CD4-positive, alpha-beta T cell treated with Interleukin-10 for 1 hour (primary cell): ENCODE measurements around the gene TLCD3B.
"Not testable (repeated sequence)": the region's sequence is repeated elsewhere in the genome, so short reads cannot be mapped to it uniquely, and the experiment has no call there.

Experiments used
- DNase-seq: peaks from one replicate; pipeline ENCODE4 v3.0.0-alpha.2; 2020

TLCD3B gene

GRCh38 chr16:30025156-30025555, 5.9 kb downstream of the TLCD3B start:
- DNase-seq = no peak

- DNase-seq = no peak
Measured at GRCh38 chr16:30024451-30024850, 6.6 kb downstream of the TLCD3B start.

GRCh38 chr16:30023586-30023985, 7.5 kb downstream of the TLCD3B start:
- no peak for DNase-seq

DNA sequence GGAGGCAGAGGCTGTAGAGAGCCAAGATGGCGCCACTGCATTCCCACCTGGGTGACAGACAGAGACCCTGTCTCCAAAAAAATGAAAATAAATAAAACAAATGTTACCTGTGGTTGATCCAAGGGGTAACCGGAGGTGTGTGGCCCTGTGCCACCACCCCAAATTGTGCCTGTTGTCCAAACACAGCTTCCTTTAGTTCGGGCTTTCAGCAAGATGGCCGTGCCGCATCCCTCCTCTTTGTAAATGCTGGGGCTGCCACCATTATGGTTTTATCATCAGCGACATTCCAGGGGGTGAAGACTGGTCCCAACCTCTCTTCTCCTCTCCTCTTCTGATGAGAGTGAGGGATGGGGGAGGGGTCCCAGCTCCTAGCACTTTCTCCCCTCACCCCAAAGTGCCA, 8.2 kb downstream of the TLCD3B start, which contains the start of gene C16orf92:
Gene C16orf92 (plus strand): TSS at position 312 of the 400 bp plus-strand sequence. CDS start 143 bp downstream, outside the sequence.
- DNase-seq = no peak

DNA sequence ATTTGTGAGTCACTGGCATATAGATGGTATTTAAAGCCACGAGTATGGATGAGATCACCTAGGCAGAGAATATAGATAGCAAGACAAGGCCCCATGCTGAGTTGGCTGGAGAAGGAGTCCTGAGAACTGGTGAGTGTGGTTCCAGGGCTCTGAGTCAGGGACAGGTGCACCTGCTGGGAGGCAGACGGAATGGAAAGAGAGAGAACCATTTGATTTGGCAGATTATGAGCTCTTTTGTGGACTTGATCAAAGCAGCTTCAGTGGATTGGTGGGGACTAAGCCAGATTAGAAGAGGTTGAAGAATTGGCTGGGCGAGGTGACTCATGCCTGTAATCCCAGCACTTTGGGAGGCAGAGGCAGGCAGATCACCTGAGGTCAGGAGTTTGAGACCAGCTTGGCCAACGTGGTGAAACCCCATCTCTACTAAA, 12.3 kb downstream of the TLCD3B start:
- no peak for DNase-seq

- DNase-seq = not testable (repeated sequence)
Measured at GRCh38 chr16:30017937-30018336, 13.1 kb downstream of the TLCD3B start.

GRCh38 chr16:30017277-30017656, 13.8 kb downstream of the TLCD3B start:
- DNase-seq = no peak

GRCh38 chr16:30016555-30017276, 14.4 kb downstream of the TLCD3B start:
- no peak for DNase-seq

- DNase-seq = not testable (repeated sequence)
Measured at GRCh38 chr16:30015450-30015849, 15.6 kb downstream of the TLCD3B start.

- DNase-seq = not testable (repeated sequence)
Measured at GRCh38 chr16:30012598-30012997, 18.5 kb downstream of the TLCD3B start.

GRCh38 chr16:30011714-30012504, 19.2 kb downstream of the TLCD3B start:
- no peak for DNase-seq

DNA sequence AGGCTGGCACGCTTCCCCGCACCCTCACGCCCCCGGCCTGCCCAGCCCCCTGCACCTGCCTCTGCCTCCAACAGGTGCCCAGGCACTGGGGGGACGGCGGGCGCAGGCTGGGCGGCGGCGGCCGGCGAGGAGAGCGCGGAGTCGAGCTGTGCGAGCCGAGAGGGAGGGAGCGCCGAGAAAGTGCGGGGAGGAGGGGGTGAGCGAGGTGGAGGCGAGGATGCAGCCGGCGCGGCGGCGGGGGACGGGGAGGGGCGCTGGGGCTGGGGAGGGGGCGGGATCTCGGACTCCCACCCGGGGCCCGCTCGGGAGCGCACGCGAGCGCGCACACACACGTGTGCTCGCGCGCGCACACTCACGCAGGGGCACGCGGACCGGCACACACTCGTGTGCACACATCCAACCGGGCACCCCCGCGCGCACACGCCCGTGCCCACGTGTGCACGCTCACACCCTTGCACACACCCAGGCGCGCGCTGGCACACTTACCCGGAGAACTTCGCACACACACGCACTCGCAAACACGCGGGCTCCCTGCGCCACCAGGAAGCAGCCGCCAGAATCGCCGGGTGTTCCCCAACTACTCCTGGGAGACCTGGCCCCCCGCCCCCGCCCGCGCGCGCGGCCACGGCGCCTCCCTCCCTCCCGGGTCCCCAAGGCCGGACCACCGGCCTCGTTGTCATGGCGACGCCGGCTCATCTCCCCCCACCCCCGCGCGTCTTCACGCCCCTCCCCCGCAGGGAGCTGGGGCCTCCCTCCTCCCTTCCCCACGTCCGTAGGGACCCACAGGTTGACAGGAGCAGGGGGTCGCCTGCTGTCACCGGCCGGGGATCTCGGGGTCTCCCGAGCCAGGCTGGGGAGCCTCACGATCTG, 20.0 kb downstream of the TLCD3B start, which contains the start of gene DOC2A:
Gene DOC2A (minus strand): TSS at position 184 of the 870 bp plus-strand sequence. CDS start 805 bp downstream, outside the sequence.
- DNase-seq = peak; percentile 24

- DNase-seq = no peak
Measured at GRCh38 chr16:30009990-30010843, 20.9 kb downstream of the TLCD3B start.

GRCh38 chr16:30009085-30009862, 21.8 kb downstream of the TLCD3B start:
- DNase-seq = no peak

DNA sequence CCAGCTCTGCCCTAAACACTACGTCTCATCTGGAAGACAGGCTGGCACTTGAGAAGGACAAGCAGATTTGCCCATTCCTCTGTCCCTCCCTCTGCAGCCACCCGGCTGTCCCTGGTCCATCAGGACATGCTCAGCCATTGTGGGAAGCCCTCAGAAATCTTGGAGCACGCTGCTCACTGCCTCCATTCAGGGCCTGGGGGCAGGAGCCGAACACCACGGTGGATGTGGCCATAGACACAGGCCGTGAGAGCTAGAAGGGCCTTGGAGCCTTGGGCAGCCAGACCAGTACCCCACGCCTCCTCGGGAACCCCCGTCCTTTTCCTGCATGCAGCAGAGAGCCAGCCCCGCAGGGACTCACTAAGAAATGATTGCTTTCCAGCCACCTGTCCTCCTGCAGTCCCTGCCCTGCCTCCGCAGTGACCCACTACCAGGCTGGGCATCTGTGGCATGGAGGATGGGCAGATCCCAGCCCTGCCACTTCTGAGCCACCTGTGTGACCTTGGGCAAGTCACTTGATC, 23.6 kb downstream of the TLCD3B start:
- DNase-seq = no peak

- no peak for DNase-seq
Measured at GRCh38 chr16:30006659-30007377, 24.3 kb downstream of the TLCD3B start.

DNA sequence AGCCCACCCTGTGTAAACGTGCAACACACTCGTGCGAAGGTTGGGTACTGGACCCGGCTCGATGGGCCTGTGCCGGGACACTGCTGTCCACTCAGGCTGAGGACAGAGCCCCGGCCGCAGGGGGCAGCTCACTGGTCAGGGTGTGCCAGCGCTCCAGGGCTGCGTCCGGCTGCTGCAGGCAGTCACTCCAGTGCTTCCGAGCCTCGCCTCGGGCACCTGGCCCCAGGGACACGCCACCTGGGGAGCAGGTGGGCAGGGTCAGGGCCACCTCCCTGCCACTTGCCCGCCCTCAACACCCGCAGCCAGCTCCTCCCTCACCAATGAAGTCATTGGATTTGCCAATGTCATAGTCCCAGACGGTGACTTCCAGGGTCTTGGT, 25.0 kb downstream of the TLCD3B start:
- no peak for DNase-seq

- DNase-seq = peak; percentile 57
Measured at GRCh38 chr16:30005341-30006094, 25.6 kb downstream of the TLCD3B start.

DNA sequence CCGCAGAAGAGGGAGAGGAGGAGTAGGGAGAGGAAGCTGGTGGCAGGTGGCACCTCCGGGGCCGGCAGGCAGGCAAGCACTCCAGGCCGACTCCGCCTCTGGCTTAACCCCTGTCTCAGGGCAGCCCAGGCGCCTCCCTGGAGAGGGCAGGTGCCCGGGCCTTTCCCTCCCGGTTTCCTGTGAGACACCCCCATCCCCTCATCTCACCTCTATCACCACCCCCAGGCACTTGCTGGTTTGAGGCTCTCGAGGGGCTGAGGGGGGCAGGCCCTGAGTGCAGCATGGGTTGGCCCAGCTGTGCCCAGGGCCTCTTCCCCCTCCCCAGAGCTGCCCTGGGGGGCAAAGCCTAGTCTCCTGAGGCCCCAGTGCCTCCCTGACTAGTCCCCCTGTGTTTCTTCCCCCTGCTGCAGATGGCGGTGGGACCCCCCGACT, 26.2 kb downstream of the TLCD3B start:
- no peak for DNase-seq

DNA sequence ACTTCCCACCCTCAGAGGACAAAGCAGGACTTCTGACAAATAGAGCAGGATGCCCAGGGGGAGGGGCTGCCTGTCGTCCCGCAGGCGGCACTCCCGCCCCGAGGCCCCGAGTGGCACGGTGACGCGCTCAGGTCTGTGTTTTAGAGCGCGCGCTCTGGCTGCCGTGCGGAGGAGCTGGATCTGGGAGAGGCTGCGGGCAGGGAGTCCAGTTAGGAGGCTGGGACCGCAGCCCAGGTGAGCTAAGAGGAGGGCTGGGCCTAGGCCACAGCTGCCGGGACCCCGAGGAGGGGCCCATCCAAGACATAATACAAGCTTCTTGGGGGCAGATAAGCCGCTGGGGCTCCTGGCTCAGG, 26.7 kb downstream of the TLCD3B start:
- DNase-seq = no peak
